Omental fat pad (tissue), 4 donors: ENCODE measurements around the gene RBFOX2. TPM values are rescaled to one million over a fixed set of nuclear protein-coding genes. Genes with fewer than 3 reads are reported as not detected.

Experiments
- ATAC-seq: fragments of 150-250 bp; one replicate; pipeline ENCODE4 v1.9.1; 2016; ENCODE audit warnings: mild to moderate bottlenecking, moderate library complexity; ENCODE audit not compliant: low FRiP score
- DNase-seq: peaks from one replicate; pipeline ENCODE4 v3.0.0-alpha.2; 2019; ENCODE audit warnings: low spot score
- CTCF ChIP-seq, 3 donors: fragments of 450-650 bp; IDR thresholded peaks; one replicate each; pipeline ENCODE4 v1.5.1; 2016 to 2017; ENCODE audit warnings: antibody characterized with exemption in 3 of 3, mild to moderate bottlenecking in 3 of 3, moderate library complexity in 2 of 3
- total RNA-seq, 4 donors: library from RNA; depleted of rRNA; stranded (reverse); fragments of >200 nt; gene quantifications; one replicate each; pipeline ENCODE4 v1.1.0, GENCODE V29; 2016

RBFOX2 gene
- total RNA-seq, 4 donors from 2014 or later: 41.2 to 80.7 (median 60.1) TPM

- ATAC-seq (no peak), DNase-seq (no peak)
- no peak for TF ChIP-seq CTCF (IDR thresholded peaks at IDR 0.05)
Observed at GRCh38 chr22:35882211-35883030, 146.2 kb downstream of the RBFOX2 start.

GRCh38 chr22:35879351-35879750, 149.3 kb downstream of the RBFOX2 start:
- DNase-seq: no peak
- TF ChIP-seq CTCF (IDR thresholded peaks at IDR 0.05): no peak
- no peak for ATAC-seq

GRCh38 chr22:35873426-35873825, 155.2 kb downstream of the RBFOX2 start:
- DNase-seq (no peak), ATAC-seq (no peak)
- no peak for TF ChIP-seq CTCF (IDR thresholded peaks at IDR 0.05)

GRCh38 chr22:35872451-35872850, 156.2 kb downstream of the RBFOX2 start:
- no peak for TF ChIP-seq CTCF (IDR thresholded peaks at IDR 0.05)
- ATAC-seq: no peak
- no peak for DNase-seq

GRCh38 chr22:35870517-35871293, 157.9 kb downstream of the RBFOX2 start:
- DNase-seq (no peak), ATAC-seq (no peak)
- no peak for TF ChIP-seq CTCF (IDR thresholded peaks at IDR 0.05)

GRCh38 chr22:35868938-35869337, 159.7 kb downstream of the RBFOX2 start:
- TF ChIP-seq CTCF (IDR thresholded peaks at IDR 0.05): no peak
- no peak for DNase-seq
- ATAC-seq: no peak
